ENCODE measurements around the gene HNRNPH2. TPM values are rescaled to one million over a fixed set of nuclear protein-coding genes. Genes with fewer than 3 reads are reported as not detected.

The HNRNPH2 gene
- total and polyA plus RNA-seq, 2 experiments from 2014 or later = 59.2 to 80.1 TPM

DNA sequence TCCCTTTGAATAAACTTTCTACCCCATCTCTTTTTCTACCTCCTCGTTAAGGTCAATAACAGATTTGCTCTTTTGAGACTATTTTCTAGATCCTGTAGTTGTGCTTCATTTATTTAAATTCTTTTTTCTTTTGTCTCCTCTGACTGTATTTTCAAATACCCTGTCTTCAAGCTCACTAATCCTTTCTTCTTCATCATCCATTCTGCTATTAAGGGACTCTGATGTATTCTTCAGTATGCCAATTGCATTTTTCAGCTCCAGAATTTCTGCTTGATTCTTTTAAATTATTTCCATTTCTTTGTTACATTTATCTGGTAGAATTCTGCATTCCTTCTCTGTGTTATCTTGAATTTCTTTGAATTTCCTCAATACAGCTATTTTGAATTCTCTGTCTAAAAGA is 41.3 kb downstream of the HNRNPH2 start:
- no peak overlapping the region for H3K27ac Mint-ChIP-seq
- Histone ChIP-seq H3K79me2 (replicated peaks; ENCODE audit: insufficient read depth) (no peaks in the 10 kb centered on the region), H3K4me1 (ENCODE audit: insufficient read depth) (no peaks in the 10 kb centered on the region), H3K4me2 (no peak overlapping the region), H4K20me1 (replicated peaks; ENCODE audit: insufficient read depth) (no peaks in the 10 kb centered on the region), H3K27me3 (ENCODE audit: insufficient read depth) (no peaks in the 10 kb centered on the region), H3K4me3 (no peak overlapping the region), H3K27ac (ENCODE audit: low read depth) (no peak overlapping the region), H3K9me2 (ENCODE audit: insufficient read depth) (no peaks in the 10 kb centered on the region), H3K36me3 (ENCODE audit: insufficient read depth) (no peaks in the 10 kb centered on the region), H2AFZ (no peak overlapping the region), H3F3A (replicated peaks; ENCODE audit: low read depth) (no peaks in the 10 kb centered on the region)
- peaks cover 6% of the 10 kb centered on the region for H3K36me3 Mint-ChIP-seq (ENCODE audit: low read depth)
- ATAC-seq (no peak), DNase-seq (ENCODE audit: low spot score) (no peak)
- H3K4me3 Mint-ChIP-seq = no peak overlapping the region
- TF ChIP-seq ZNF331 (CRISPR knock-in tag; IDR thresholded peaks at IDR 0.05; ENCODE audit: low read depth) (no peak), ZNF114 (CRISPR knock-in tag; IDR thresholded peaks at IDR 0.05) (no peak), NANOG (IDR thresholded peaks at IDR 0.05; ENCODE audit: borderline replicate concordance) (no peak), STAT1 (IDR thresholded peaks at IDR 0.05; ENCODE audit: unreplicated experiment) (no peak), JUNB (IDR thresholded peaks at IDR 0.05; ENCODE audit: unreplicated experiment) (no peak), POLR2AphosphoS5 (IDR thresholded peaks at IDR 0.05; ENCODE audit: low read depth) (no peak), CREB1 (CRISPR knock-in tag; IDR thresholded peaks at IDR 0.05; ENCODE audit: low read depth) (no peak), EZH2phosphoT487 (IDR thresholded peaks at IDR 0.05; ENCODE audit: unreplicated experiment) (no peak)
- TF ChIP-seq, protein P1, sequence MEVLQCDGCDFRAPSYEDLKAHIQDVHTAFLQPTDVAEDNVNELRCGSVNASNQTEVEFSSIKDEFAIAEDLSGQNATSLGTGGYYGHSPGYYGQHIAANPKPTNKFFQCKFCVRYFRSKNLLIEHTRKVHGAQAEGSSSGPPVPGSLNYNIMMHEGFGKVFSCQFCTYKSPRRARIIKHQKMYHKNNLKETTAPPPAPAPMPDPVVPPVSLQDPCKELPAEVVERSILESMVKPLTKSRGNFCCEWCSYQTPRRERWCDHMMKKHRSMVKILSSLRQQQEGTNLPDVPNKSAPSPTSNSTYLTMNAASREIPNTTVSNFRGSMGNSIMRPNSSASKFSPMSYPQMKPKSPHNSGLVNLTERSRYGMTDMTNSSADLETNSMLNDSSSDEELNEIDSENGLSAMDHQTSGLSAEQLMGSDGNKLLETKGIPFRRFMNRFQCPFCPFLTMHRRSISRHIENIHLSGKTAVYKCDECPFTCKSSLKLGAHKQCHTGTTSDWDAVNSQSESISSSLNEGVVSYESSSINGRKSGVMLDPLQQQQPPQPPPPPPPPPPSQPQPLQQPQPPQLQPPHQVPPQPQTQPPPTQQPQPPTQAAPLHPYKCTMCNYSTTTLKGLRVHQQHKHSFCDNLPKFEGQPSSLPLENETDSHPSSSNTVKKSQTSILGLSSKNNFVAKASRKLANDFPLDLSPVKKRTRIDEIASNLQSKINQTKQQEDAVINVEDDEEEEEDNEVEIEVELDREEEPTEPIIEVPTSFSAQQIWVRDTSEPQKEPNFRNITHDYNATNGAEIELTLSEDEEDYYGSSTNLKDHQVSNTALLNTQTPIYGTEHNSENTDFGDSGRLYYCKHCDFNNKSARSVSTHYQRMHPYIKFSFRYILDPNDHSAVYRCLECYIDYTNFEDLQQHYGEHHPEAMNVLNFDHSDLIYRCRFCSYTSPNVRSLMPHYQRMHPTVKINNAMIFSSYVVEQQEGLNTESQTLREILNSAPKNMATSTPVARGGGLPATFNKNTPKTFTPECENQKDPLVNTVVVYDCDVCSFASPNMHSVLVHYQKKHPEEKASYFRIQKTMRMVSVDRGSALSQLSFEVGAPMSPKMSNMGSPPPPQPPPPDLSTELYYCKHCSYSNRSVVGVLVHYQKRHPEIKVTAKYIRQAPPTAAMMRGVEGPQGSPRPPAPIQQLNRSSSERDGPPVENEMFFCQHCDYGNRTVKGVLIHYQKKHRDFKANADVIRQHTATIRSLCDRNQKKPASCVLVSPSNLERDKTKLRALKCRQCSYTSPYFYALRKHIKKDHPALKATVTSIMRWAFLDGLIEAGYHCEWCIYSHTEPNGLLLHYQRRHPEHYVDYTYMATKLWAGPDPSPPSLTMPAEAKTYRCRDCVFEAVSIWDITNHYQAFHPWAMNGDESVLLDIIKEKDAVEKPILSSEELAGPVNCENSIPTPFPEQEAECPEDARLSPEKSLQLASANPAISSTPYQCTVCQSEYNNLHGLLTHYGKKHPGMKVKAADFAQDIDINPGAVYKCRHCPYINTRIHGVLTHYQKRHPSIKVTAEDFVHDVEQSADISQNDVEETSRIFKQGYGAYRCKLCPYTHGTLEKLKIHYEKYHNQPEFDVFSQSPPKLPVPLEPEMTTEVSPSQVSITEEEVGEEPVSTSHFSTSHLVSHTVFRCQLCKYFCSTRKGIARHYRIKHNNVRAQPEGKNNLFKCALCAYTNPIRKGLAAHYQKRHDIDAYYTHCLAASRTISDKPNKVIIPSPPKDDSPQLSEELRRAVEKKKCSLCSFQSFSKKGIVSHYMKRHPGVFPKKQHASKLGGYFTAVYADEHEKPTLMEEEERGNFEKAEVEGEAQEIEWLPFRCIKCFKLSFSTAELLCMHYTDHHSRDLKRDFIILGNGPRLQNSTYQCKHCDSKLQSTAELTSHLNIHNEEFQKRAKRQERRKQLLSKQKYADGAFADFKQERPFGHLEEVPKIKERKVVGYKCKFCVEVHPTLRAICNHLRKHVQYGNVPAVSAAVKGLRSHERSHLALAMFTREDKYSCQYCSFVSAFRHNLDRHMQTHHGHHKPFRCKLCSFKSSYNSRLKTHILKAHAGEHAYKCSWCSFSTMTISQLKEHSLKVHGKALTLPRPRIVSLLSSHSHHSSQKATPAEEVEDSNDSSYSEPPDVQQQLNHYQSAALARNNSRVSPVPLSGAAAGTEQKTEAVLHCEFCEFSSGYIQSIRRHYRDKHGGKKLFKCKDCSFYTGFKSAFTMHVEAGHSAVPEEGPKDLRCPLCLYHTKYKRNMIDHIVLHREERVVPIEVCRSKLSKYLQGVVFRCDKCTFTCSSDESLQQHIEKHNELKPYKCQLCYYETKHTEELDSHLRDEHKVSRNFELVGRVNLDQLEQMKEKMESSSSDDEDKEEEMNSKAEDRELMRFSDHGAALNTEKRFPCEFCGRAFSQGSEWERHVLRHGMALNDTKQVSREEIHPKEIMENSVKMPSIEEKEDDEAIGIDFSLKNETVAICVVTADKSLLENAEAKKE (CRISPR knock-in tag; IDR thresholded peaks at IDR 0.05) = no peak
- TF ChIP-seq, protein P2, sequence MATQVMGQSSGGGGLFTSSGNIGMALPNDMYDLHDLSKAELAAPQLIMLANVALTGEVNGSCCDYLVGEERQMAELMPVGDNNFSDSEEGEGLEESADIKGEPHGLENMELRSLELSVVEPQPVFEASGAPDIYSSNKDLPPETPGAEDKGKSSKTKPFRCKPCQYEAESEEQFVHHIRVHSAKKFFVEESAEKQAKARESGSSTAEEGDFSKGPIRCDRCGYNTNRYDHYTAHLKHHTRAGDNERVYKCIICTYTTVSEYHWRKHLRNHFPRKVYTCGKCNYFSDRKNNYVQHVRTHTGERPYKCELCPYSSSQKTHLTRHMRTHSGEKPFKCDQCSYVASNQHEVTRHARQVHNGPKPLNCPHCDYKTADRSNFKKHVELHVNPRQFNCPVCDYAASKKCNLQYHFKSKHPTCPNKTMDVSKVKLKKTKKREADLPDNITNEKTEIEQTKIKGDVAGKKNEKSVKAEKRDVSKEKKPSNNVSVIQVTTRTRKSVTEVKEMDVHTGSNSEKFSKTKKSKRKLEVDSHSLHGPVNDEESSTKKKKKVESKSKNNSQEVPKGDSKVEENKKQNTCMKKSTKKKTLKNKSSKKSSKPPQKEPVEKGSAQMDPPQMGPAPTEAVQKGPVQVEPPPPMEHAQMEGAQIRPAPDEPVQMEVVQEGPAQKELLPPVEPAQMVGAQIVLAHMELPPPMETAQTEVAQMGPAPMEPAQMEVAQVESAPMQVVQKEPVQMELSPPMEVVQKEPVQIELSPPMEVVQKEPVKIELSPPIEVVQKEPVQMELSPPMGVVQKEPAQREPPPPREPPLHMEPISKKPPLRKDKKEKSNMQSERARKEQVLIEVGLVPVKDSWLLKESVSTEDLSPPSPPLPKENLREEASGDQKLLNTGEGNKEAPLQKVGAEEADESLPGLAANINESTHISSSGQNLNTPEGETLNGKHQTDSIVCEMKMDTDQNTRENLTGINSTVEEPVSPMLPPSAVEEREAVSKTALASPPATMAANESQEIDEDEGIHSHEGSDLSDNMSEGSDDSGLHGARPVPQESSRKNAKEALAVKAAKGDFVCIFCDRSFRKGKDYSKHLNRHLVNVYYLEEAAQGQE (IDR thresholded peaks at IDR 0.05; ENCODE audit: unreplicated experiment) = no peak
- H3K27me3 Mint-ChIP-seq (ENCODE audit: insufficient read depth, low read depth, poor library complexity) = peaks cover 2% of the 10 kb centered on the region
- no peaks in the 10 kb centered on the region for H3K4me1 Mint-ChIP-seq
- no peaks in the 10 kb centered on the region for H3K9me3 Mint-ChIP-seq
